ENCODE data around the gene CASP2.

DNA sequence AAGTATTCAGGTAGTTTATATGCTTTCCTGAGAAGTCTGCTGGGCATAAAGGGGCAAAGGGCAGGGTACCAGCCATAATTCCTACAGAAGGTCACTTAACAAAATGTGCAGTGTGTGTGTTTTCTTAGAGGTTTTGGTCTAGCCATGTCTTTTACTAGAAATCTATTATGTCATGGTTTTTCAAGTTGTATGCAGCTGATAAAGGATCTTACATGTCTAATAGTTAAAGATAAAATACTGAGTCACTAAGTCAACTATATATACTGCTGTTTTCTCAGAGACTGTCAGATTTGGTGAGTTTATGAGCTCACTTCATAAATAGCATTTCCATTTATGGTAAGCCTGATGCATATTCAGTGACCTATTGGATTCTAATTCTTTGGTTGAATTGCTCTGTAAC lies 7.7 kb downstream of the CASP2 start:
- TF ChIP-seq, protein P1, sequence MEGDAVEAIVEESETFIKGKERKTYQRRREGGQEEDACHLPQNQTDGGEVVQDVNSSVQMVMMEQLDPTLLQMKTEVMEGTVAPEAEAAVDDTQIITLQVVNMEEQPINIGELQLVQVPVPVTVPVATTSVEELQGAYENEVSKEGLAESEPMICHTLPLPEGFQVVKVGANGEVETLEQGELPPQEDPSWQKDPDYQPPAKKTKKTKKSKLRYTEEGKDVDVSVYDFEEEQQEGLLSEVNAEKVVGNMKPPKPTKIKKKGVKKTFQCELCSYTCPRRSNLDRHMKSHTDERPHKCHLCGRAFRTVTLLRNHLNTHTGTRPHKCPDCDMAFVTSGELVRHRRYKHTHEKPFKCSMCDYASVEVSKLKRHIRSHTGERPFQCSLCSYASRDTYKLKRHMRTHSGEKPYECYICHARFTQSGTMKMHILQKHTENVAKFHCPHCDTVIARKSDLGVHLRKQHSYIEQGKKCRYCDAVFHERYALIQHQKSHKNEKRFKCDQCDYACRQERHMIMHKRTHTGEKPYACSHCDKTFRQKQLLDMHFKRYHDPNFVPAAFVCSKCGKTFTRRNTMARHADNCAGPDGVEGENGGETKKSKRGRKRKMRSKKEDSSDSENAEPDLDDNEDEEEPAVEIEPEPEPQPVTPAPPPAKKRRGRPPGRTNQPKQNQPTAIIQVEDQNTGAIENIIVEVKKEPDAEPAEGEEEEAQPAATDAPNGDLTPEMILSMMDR (IDR thresholded peaks at IDR 0.05; ENCODE audit: low read depth, low read length, missing input control) = no peak
- TF ChIP-seq MAX (IDR thresholded peaks at IDR 0.05) (no peak), EGR1 (IDR thresholded peaks at IDR 0.05; ENCODE audit: low read depth in 2 of 2) (no peak), RAD21 (IDR thresholded peaks at IDR 0.05) (no peak), YY1 (IDR thresholded peaks at IDR 0.05) (no peak), SP1 (IDR thresholded peaks at IDR 0.05) (no peak), RXRA (IDR thresholded peaks at IDR 0.05) (no peak), GABPA (IDR thresholded peaks at IDR 0.05 in 1 of 2, conservative IDR thresholded peaks at IDR 0.05 in 1 of 2) (no peak), REST (IDR thresholded peaks at IDR 0.05) (no peak), TAF1 (conservative IDR thresholded peaks at IDR 0.05) (no peak), JUND (IDR thresholded peaks at IDR 0.05) (no peak), NR2F2 (IDR thresholded peaks at IDR 0.05) (no peak)
- TF ChIP-seq, protein P2, sequence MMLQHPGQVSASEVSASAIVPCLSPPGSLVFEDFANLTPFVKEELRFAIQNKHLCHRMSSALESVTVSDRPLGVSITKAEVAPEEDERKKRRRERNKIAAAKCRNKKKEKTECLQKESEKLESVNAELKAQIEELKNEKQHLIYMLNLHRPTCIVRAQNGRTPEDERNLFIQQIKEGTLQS (IDR thresholded peaks at IDR 0.05) = no peak
- TF ChIP-seq, protein P3, sequence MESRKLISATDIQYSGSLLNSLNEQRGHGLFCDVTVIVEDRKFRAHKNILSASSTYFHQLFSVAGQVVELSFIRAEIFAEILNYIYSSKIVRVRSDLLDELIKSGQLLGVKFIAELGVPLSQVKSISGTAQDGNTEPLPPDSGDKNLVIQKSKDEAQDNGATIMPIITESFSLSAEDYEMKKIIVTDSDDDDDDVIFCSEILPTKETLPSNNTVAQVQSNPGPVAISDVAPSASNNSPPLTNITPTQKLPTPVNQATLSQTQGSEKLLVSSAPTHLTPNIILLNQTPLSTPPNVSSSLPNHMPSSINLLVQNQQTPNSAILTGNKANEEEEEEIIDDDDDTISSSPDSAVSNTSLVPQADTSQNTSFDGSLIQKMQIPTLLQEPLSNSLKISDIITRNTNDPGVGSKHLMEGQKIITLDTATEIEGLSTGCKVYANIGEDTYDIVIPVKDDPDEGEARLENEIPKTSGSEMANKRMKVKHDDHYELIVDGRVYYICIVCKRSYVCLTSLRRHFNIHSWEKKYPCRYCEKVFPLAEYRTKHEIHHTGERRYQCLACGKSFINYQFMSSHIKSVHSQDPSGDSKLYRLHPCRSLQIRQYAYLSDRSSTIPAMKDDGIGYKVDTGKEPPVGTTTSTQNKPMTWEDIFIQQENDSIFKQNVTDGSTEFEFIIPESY (IDR thresholded peaks at IDR 0.05) = no peak

All from liver (tissue), 3 donors.